Ovary (tissue), 3 donors: ENCODE results near the gene AUH.

ENCODE experiments used
- CTCF ChIP-seq, 3 donors: fragments of 450-650 bp in 2 of 3; fragments of 200-600 bp in 1 of 3; IDR thresholded peaks; one replicate each; pipeline versions ENCODE4 v1.5.1 to v1.8.0; 2016 to 2022; ENCODE audit warnings: antibody characterized with exemption in 3 of 3, mild to moderate bottlenecking in 1 of 3
- POLR2A ChIP-seq: fragments of 450-650 bp; IDR thresholded peaks from one replicate; pipeline ENCODE4 v1.6.1; 2017; ENCODE audit warnings: antibody characterized with exemption, mild to moderate bottlenecking, moderate library complexity
- donor health status: DM: no; HTN: no; CAD: no.

- TF ChIP-seq CTCF (IDR thresholded peaks at IDR 0.05) (no peak), POLR2A (no peak)
Measured at GRCh38 chr9:91178281-91179236, 183.2 kb downstream of the AUH start.
